ENCODE results near the gene GRIK3. TPM values are rescaled to one million over a fixed set of nuclear protein-coding genes. Genes with fewer than 3 reads are reported as not detected.

Gene GRIK3
- total and polyA plus RNA-seq, 2 of the 8 experiments (the other 6 are each of a cell fraction or from before 2014, with no cell fraction given) = 2.1 to 3.4 TPM

DNA sequence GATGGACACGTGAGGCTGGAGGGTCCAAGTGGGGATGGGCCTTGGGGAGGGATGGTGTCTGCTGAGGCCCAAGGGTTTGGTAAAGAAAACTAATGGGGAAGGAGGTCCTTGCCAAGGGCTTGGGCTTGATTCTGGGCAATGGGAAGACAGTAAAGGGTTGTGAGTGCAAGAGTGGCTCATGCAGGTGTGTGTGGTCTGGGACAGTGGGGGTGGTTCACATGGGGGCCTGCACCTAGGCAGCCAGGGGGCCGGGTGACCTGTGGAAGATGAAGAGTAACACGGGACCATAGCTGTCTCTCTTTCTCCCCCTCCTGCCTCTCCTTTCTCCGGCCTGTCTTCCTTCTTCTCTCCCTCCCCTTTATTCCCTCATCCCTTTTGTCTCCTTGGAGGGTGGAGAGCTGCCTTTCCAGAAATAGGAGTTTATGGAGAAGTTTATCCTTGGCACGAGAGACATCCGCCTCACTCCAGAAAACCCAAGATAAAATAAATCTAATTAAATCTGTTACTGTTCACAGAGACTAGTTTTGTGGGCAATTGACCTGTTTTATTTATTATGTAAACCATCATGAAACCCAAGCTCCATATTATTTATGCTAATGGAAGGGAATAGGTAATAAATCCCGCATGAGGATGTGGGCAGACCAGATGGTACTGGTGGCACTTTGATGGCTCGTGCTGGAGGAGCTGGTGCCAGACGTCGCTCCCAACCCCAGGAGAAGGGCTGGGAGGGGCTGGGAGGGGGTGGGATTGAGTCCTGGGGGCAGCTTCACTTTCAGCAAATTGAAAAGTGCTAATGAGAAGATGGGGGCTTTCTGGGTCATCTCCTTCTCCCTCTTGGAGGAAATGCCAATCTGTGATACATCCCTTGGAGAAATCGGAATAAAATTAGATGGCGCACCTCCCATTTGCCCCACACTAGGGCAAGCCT lies 278.7 kb downstream of the GRIK3 start (continued):
- no peak for TF ChIP-seq E2F6 (IDR thresholded peaks at IDR 0.05)
- no peak for TF ChIP-seq CBX5 (IDR thresholded peaks at IDR 0.05; ENCODE audit: low read depth, low read length)
- no peak for TF ChIP-seq SIX5 (IDR thresholded peaks at IDR 0.05; ENCODE audit: low read depth, low read length)
